ENCODE data around the gene FIBP.
"Not testable (repeated sequence)": the region's sequence is repeated elsewhere in the genome, so short reads cannot be mapped to it uniquely, and the experiment has no call there.

The FIBP gene

GRCh38 chr11:65912845-65913244, 24.6 kb upstream of the FIBP start:
- DNase-seq (ENCODE audit: low spot score) = no peak

GRCh38 chr11:65911682-65912568, 23.7 kb upstream of the FIBP start:
- DNase-seq (ENCODE audit: low spot score) = no peak

- DNase-seq (ENCODE audit: low spot score) = no peak
These were observed 19.6 kb upstream of the FIBP start for GRCh38 chr11:65907878-65908277.

- DNase-seq (ENCODE audit: low spot score) = peak; percentile 78
These were observed 18.3 kb upstream of the FIBP start for GRCh38 chr11:65906602-65907001.

DNA sequence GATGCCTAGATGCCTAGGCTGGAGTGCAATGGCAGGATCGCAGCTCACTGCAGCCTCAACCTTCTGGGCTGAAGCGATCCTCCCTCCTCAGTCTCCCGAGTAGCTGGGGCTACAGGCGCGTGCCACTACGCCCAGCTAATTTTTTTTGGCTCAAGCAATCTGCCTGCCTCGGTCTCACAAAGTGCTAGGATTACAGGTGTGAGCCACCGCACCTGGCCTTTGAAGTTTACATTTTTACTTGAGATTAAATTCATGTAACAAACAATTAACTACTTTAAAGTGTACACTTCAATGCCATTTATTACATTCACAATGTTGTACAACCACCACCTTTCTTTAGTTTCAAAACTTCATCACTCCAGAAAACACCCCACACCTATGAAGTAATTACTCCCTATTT, 15.4 kb upstream of the FIBP start:
- no peak for DNase-seq (ENCODE audit: low spot score)

- no peak for DNase-seq (ENCODE audit: low spot score)
These were observed 14.8 kb upstream of the FIBP start for GRCh38 chr11:65903068-65903481.

DNA sequence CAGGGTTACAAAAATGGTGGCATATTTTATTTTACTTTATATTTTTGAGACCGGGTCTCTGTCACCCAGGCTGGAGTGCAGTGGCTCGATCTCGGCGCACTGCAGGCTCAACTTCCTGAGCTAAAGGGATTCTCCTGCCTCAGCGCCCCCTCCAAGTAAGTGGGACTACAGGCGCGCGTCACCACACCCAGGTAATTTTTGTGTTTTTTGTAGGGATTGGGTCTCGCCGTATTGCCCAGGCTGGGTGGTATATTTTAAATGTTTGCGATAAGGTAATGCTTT, 12.6 kb upstream of the FIBP start:
- no peak for DNase-seq (ENCODE audit: low spot score)

DNA sequence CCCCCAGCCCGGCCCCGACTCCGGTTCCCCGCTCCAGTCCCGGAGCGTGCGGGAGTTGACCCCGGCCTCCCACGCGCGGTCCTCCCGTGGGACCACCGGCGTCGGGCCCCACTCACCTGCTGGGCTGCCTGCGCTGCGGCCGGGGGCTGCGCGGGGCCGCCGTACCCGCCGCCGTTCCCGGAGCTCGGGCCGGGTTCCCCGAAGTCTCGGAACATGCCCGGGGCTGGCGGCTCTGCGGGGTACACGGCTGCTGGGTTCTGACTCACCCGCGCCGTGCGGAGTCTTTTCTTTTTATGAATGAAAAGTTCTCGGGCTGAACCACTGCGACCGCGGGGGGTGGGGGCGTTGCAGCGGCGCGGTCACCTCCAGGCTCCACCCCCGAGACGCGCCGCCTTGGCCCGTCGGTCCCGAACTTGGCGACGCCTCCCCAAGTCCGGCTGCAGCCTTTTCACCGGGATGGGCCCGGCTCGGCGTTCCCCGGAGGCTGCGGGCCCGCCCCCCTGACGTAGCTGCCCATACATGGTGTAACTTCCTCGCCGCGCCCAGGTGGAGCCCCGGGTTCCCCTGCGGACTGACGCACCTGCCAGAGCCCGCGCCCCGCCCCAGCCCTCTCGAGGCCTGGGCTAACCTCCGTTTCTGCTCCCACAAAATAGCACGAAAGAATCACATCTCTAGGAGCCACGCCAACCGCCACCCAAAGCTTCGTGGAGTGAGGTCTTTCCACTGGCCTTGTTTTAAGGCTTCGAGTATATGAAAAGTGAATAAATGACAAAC, 12.0 kb upstream of the FIBP start, which contains the start of gene FOSL1:
Gene FOSL1, minus strand, starts transcription at position 264 of the 774 bp plus-strand sequence. Its CDS starts 49 bp downstream, at position 215.
- DNase-seq (ENCODE audit: low spot score) = peak; percentile 96

- DNase-seq (ENCODE audit: low spot score) = peak; percentile 90
These were observed 11.3 kb upstream of the FIBP start for GRCh38 chr11:65899356-65900124.

- no peak for DNase-seq (ENCODE audit: low spot score)
These were observed 10.5 kb upstream of the FIBP start for GRCh38 chr11:65898656-65899355.

- DNase-seq (ENCODE audit: low spot score) = no peak
These were observed 8.8 kb upstream of the FIBP start for GRCh38 chr11:65897020-65897471.

DNA sequence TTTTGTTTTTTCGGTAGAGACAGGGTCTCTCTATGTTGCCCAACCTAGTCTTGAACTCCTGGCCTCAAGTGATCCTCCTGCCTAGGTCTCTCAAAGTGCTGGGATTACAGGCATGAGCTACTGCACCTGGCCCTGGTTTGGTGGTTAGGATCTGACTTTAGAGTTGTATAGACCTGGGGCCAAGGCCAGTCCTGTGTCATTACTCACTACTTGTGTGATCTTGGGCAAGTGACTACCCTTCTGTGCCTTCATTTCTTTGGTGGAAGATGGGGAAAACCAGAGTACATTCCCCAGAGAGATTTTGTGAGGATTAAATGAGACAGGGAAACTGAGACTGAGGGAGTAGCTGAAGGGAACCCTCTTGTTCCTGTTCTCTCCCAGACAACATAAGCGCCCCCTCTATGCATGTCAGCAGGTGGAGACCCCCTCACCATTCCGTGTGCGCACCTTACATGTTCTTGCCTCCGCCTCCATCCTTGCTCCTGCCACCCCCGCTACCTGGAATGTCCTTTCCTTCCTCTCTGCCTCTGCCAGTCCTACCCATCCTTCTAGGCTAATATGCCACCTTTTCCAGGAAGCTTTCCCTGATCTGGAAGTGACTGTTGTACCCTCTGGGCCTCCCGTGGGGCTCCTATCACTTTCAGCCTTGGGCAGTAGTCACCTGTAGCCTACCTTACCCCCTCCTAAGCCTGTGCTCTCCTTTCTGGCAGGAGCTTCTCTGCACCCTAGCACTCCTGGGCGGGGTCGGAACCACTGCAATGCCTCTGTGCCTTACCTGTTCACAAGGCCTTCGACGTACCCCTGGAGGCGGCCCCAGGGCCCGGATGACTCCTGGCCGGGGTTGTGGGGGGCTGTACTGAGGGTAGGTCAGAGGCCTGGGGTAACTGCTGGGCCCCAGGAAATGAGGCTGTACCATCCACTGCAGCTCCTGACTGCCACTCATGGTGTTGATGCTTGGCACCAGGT, 8.0 kb upstream of the FIBP start:
- no peak for DNase-seq (ENCODE audit: low spot score)

DNA sequence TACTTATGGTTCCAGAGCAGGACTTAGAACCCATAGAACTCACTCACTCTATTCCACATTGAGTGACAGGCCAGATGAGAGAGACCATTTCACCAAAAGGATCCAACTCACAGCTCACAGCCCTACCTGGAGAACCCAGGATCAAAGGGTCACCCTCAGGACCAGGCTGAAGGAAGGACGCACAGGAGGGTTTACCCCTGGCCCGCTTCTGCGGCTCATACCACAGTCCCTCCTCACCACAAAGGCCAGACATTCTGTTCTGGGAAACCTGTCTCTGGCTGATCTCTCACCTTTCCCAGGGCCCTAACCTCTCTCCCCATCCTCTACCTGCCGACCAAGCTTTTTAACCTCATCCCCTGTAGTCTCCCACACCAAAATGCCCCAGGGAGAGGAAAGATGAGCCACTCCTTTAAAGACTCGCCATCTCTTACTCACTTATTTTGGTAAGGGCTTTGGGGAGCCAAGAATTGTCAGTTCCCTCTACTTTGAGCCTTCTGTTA, 7.3 kb upstream of the FIBP start:
- DNase-seq (ENCODE audit: low spot score) = no peak

DNA sequence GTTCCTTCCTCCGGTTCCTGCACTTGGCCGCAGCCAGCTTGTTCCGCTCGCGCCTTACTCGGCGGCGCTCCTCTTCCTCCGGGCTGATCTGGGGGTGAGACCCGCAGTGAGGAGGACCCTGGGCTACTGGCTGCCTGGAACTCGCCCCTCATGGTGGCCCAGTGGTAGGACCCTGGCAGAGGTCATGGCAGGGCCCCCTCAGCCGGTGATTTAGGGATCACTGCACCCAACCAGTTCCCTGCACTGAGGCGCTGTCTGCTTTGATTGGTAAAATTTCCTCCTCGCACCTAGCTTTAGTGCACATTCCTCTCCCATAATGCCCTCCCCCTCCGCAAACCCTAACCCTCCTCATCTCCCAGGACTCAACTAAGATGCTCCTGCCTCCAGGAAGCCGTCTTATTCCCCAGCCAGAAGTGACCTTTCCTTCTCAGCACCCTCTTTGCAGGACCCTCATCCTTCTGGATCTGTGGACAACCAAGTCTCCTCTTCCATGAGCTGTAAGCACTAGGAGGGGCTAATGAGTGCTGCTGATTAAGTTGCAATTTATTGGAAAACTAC, 5.8 kb upstream of the FIBP start:
- DNase-seq (ENCODE audit: low spot score) = no peak

GRCh38 chr11:65892661-65893317, 4.5 kb upstream of the FIBP start:
- no peak for DNase-seq (ENCODE audit: low spot score)

GRCh38 chr11:65892137-65892540, 3.9 kb upstream of the FIBP start:
- DNase-seq (ENCODE audit: low spot score) = not testable (repeated sequence)

- no peak for DNase-seq (ENCODE audit: low spot score)
These were observed 3.2 kb upstream of the FIBP start for GRCh38 chr11:65891219-65892136.
